GM18909 (cell line): ENCODE results near the gene FARP2.

Experiments
- ATAC-seq: cut with Tn5 transposase; IDR thresholded peaks from one replicate; pipeline ENCODE4 v1.9.1; 2021; ENCODE audit warnings: mild to moderate bottlenecking; ENCODE audit not compliant: unreplicated experiment, poor library complexity

The FARP2 gene

DNA sequence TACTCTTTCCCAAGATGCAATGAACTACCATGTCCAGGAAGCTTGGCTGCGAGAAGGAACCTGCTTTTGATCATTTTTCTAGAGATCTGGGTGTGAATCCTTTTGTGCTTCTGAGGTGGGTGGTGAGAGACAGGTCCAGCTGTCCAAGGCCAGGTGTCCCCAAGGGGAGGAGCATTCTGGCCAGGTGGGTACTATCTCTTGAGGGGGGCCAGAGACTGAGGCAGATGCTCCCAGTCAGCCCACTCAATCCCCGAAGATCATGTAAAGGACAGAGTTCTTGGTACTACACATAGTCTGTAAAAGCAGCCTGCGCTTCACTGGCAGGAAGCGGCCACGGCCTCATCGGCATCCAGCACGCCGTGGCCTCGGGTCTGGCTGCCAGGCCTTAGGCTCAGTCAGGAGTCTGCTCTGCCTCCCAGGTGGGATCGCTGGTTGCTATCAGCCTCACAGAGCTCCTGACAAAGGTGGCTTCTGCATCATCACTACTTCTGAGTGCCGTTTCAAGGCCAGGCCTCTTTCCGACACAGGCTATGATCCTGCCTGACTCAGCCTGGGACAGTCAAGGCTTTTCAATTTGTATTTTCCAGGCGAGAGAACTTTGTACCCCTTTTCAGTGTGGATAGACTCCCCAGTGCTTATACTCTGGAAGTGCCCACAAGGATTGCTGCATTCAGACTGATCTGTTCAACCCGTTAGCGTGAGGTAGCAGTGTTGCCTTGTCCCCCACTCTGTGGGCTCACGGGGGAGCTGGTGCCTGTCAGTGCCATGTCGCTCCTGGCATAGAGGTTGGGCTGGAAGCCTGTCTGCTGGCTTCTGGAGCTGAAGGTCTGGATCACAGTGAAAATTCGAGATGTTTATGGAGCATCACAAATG, 123.2 kb downstream of the FARP2 start:
- ATAC-seq, result no peak

DNA sequence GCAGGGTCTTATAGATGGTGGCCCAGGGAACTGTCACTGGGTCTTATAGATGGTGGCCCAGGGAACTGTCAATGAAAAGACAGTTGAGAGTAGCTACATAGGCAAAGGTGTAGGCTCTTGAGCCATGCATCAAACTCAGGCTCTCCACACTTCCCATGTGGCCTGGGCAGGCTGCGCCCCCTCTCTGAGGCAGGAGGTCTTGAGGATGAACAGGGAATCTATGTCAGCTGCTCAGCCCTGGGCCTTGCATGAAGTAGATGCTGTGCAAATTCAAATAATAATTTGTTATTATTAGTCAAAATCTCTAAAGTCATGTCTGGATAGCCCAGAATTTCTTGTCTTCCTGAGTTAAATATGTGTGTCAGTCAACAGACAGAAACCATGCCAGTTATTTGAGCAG, 125.6 kb downstream of the FARP2 start:
- no peak for ATAC-seq

DNA sequence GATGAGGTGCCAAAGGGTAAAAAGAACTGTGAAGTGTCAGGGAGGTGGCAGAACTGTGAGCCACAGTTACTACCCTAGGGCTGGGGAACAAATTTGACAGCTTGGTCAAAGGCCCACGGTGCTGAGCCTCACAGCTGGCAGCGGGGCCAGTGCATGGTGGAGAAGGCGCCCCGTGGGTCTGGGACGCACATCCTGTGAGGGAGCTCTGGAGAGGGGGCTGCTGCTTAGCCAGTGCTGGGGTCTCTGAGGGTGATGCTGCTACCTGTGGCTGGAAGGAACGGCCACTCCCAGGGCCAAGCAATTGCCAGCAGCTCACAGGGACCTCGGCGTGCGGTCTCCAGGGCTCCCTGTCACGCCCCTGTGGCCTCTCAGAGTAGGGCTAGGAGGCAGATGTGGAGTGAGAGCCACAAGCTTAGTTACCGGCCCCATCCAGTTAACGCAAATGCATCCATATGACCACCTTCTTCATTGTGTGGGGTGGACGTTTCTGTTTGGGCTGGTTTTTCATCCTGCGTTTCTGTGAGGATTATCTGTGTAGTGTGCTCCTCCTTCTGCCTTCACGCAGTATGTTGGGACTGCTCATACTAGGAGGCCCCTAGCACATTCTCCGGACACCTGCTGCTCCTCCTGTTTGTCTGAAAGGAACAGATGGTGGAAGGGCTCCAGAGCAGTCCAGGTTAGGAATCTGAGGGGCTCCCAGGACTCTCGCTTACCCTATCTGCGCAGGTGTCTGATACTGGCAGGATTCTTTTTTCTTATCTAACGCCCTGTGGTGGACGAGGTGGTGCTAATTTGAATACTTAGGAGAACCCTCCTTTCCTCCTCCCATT, 126.3 kb downstream of the FARP2 start:
- no peak for ATAC-seq

DNA sequence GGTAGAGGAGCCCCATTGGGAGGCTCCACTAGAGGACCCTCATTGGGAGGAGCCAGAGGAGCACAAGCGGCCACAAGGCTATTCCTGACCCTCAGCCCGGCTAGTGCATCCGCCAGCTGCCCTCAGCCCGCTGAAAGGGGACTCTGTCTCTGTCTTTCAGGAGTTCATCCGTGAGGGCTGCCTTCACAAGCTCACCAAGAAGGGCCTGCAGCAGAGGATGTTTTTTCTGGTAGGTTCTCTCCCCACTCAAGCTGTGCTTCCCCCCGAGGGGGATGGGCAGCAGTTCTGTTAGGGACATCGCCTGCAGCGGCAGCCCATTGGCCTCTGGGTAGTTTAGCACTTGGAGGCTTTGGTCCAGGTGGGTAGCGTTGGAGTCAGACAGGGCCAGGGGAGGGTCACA, 127.2 kb downstream of the FARP2 start:
- no peak for ATAC-seq

DNA sequence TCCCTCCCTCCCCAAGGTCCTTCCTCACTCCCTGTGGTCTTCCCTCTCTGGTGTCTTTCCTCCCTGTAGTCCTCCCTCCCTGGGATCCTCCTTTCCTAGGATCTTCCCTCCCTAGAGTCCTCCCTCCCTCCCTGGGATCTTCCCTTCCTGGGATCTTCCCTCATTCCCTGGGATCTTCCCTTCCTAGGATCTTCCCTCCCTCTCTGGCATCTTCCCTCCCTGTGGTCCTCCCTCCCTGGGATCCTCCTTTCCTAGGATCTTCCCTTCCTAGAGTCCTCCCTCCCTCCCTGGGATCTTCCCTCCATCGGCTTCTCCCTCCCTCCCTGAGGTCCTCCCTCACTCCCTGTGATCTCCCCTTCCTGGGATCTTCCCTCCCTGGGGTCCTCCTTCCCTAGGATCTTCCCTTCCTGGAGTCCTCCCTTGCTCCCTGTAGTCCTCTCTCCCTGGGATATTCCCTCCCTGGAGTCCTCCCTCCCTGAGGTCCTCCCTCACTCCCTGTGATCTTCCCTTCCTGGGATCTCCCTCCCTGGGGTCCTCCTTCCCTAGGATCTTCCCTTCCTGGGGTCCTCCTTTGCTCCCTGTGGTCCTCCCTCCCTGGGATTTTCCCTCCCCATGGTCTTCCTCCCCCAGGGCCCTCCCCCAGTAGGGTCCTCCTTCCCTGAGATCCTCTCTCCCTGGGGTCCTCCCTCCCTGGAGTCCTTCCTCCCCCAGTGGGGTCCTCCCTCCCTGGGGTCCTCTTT, 129.3 kb downstream of the FARP2 start:
- ATAC-seq, result no peak

DNA sequence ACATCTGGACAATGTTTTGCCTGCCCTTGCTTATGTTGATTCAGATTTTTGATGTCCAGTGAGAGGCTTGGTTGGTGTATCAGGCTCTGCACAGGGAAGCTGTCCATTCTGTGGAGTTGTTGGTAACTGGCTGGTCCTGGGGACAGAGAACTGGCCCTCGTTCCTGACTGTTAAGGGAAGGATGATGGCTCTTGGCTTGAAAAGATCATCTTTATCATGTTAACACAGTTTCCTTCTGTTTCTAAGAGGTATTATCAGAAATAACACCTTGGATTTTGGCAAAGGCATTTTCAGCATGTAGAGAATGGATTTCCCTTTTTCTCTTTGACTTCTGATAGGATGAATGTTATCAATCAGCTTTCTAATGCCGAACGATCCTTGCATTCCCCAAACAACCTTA, 133.0 kb downstream of the FARP2 start:
- no peak for ATAC-seq

DNA sequence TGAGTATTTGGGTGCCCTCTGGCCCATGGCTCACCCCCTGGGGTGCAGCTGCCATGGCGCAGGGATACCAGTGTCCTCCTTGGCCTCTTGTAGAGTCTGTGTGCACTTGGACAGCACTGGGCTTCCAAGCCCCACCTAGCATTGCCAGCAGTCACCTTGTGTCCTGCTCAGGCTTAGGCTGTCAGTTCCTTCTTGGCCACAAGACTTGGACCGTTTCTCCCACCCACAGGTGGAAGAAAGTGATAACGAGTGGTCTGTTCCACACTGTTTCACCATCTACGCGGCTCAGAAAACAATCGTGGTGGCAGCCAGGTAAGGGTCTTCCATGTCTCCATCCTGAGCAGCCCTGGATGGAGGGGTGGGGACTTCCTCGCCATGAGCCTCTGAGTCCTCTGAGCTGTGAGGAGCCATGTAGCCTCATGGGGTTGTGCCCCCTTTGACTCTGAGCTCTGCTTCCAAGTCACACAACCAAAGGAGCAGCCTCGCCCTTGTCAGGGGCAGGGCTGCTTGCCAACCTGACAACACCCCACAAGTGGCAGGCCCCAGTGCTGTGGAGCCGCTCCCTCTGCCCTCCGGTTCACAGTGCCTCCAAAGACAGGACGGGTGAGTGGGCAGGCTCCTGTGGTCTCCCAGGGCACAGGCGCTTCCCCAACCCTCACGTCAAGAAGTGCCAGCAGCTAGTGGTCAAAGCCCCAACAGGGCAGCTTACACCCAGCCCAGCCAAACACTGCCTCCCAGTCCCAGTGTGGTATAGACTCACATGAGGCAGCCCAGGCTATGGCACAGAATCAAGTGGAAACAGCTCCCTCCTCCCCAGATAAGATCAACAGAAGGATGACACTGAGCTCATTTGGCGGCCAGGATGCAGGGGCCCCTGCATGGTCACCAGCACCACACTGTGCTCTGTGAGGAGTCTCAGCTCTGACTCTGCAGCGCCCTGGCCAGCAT, 133.9 kb downstream of the FARP2 start:
- no peak for ATAC-seq

DNA sequence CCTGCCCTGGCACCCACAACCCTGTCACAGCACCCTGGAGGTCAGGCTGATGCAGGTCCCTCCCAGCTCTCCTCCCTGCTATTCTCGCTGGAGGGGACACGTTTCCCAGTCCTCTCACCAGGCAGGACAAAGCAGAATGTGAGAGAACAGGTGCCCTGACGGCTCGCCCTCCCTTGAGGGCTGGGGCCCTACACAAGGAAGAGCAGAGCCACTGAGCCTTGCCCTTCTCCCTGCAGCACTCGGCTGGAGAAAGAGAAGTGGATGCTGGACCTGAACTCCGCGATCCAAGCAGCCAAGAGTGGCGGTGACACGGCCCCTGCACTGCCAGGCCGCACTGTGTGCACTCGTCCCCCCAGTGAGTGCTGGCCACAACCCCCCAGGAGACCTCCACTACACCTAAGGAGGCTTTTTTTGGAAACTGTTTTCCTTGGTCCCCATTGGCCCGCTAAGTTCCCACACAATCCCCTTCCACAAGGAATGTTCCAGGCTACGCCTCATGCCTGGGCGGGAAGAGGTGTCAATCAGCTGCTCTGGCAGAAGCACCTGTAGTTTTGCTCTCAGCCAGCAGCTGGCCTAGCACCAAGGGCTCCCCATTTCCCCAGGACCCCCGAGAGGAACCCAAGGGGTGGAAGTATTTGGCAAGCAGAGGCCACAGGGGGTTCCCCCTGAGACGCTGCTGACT, 134.9 kb downstream of the FARP2 start:
- no peak for ATAC-seq

DNA sequence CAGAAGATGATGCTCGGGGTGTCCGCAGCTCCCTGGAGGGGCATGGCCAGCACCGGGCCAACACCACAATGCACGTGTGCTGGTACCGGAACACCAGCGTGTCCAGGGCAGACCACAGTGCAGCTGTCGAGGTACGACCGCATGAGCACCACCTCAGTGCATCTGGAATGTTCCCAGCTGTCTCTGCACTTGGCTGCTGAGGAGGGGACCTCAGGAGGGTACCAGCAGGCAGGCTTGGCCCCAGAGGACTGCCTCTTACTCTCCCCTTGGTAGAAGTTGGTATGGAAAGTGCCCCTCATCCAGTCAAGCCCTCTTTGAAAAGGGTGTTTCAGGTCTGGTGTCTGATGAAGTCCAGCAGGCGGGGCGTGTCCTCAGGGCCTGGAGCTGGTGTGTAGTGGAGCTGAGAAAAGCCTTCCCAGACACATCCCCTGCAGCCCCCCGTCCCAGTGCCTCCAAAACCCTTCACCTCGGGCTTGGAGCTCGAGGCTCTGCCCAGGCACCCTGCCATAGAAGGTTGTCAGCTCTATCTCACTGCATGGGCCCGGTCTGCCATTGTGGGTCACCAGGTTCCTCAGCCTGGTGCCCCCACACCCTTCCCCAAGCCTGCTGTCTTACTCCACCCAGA, 135.6 kb downstream of the FARP2 start:
- ATAC-seq, result no peak

DNA sequence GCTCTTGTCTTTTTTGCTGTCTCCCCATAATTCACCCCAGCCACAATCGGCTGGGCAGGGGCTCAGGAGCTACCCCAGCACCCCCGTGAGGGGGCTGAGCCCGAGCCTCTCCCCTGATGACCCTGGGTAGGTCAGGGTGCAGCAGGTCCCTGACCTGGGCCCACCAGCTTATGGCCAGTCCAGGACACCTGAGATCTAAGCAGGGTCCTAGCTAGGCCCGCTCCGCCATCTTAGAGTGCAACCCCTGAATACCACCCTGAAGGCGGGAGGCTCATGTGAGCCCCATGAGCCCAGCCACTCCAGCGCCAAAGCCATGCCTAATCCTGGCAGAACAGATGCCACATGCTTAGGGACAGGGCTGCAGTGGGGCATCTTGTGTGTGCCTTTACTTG, 136.1 kb downstream of the FARP2 start:
- no peak for ATAC-seq

DNA sequence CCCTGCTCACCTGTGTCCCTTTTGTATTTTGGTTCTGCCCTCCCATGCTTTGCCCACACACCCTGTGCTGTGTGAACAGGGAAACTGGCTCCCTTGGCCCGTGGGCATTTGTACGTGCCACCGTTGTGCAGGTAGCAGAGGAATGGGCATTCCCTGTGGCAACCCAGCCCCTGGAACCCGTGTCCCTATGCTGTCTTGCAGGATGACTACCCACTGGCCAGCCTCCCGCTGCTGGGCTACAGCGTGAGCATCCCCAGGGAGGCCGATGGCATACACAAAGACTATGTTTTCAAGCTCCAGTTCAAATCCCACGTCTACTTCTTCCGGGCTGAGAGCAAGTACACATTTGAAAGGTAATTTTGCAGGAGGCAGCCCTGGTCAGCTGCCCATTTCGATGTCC, 137.0 kb downstream of the FARP2 start:
- no peak for ATAC-seq

DNA sequence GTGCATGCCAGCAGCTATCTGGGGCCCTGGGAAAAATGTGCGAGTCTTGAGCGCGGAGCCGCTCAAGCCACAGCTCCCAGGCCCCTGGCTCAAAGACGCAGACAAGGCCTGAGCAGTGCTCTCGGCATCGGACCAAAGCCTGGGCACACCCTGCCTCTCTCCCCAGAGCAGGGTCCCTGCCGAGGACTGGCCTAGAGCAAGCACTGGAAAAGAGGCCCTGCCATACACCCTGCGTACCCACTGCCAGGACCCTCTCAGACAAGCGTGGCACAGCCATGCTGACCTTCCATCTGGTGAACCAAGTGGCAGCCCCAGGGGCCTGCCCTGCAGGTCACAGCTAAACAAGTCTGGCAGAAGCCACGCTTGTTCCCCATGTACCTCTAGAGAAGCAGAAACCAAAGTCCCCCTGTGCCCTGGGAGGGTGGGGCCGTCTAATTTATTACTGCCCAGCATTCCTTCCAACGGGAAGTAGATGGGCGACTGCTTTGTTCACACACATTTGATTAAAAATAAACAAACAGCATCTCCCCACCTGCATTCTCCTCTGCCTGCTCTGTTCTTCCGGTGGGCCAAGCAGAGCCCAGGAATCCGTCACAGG, 138.3 kb downstream of the FARP2 start:
- no peak for ATAC-seq

DNA sequence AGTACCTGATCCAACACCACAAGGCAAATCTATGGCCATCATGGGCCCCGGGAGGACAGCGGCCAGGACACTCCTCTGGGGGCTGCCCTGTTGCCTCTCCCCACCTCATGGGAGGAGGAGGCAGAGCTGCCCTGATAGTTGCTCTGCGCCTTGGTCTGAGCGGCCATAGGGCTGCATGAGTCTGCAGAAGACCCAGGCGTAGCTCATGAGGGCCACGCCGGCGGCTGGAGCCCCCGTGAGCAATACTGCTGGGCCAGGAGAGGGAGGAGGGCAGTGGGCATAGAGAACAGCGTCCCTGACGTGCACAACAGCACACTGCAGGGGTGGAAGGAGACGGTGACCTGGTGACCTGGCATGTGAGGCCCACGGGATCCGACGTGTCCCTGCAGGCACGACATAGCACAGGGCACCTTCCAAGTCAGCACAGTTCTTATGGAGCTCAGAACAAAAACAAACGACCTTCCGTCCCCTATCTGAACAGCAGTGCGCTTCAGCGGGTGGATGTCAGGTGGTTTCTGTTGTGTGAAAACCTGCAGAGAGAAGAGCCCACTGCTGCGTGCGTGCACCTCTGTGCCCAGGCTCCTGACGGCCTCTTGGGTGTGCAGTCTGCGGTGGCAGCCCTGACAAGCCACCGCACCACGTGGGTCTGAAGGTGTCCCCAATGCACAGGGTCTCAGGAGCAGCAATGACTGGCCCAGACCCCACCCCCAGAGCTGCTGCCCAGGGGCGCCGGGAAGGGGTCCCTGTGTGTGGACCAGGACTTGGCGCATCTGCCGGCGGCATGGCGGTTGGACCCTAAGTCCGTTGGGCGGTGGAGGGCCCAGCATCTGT, 139.3 kb downstream of the FARP2 start:
- ATAC-seq, result no peak

DNA sequence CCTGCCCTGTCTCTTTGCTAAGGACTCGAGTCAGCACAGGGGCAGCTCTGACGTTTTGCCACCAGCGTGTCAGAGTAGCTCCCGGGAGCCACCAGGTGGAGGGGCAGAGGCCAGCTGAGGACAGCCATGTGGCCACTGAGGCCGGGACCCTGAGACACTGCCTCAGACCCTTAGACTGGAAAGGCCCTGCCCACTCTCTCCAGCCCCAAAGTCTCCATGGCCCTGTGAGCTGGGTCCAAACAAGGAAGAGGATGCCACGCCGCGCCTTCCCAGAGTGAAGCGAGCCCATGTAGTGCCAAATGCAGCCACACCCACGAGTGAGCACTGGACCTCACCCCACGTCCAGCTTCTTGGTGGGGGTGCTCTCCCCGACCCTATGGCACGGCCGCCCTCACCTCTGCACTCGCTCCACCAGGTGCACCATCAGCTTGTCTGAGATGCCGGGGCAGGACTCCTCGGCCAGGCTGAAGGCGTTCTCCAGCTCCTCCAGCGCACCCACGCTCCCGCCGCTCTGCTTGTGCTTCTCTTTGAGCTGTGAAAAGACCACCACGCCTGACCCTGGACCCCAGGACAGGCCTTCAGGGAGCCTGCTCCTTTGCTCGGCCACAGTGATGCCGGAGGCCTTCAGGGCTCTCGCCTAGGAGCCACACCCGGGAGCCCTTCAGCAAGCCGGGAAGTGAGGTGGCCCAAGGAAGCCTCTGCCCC, 140.1 kb downstream of the FARP2 start:
- ATAC-seq, result no peak

DNA sequence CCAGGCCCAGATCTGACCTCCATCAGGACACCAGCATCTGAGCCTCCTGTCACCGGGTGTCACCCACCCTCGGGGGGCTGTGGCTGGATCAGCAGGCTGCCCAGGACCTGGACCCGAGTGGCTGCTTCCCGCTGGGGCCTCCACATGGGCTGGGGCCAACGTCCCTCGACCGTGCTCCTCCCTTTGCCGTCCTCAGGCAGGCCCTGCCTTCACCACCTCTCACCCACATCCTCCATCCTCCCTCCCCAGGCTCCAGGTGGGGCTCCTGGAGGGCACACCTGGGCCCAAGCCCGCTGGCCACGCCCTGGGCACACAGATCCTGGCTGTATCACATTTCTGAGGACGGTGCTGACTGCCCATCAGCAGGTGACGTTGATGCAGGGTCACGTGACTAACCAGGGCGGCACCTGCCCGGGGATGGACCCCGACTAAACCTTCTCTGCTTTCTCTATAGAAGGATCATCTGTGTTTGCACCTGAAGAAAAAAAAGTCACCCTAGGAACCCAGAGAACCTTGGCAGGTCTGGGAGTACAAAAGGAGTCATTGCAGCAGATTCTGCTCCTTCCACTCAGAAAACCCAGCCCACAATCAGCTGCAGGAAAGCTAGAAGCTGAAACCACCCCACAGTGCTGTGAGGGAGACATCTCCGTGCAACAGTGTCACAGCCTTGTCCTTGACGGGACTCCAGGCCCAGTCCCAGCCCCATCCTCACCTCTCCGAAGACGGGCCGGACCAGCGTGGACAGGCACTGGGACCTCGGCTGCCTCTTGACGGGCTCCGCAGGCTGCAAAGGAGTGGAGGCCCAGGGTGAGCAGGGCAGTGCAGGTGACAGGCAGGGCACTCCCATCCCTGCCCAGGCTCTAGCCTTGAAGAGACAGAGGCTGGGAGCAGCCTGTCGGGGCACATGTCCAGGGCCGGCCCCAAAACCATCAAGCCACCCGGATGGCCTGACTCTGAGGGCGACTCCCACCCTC, 141.1 kb downstream of the FARP2 start:
- ATAC-seq, result no peak
